ENCODE results near the gene RNF138.

DNA sequence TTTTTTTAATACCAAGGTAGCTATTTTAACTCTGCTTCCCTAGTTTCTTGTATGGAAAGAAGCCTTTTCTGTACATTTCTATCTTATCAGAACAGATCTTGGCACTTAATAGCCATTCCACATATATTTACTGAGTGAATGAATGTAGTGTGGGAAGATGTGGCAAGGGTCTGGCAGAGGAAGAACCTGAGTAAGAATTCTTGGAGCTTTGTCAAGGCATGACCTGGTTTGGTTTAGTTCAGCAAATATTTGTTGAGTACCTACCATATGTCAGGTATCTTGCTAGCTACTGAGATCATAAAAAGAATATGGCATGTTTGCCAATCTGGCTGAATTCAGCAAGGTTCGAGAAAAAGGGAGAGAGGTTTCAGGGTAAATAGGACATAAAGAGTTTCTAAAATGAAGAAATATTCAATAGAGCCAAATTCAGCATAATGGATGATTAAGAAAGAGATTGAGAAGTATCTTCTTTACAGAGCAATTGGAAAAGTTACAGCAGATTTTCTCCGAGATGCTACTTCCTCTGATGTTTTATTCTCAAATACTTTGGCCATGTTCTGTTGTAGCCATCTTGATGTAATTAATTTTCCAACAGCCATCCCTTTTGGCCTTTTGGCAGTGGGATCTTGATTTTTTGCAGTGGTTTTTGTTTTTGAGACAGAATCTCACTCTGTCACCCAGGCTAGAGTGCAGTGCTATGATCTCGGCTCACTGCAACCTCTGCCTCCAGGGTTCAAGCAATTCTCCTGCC lies 76.5 kb downstream of the RNF138 start:
- TF ChIP-seq, protein P1, sequence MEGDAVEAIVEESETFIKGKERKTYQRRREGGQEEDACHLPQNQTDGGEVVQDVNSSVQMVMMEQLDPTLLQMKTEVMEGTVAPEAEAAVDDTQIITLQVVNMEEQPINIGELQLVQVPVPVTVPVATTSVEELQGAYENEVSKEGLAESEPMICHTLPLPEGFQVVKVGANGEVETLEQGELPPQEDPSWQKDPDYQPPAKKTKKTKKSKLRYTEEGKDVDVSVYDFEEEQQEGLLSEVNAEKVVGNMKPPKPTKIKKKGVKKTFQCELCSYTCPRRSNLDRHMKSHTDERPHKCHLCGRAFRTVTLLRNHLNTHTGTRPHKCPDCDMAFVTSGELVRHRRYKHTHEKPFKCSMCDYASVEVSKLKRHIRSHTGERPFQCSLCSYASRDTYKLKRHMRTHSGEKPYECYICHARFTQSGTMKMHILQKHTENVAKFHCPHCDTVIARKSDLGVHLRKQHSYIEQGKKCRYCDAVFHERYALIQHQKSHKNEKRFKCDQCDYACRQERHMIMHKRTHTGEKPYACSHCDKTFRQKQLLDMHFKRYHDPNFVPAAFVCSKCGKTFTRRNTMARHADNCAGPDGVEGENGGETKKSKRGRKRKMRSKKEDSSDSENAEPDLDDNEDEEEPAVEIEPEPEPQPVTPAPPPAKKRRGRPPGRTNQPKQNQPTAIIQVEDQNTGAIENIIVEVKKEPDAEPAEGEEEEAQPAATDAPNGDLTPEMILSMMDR (IDR thresholded peaks at IDR 0.05; ENCODE audit: low read depth, low read length, missing input control) = no peak
- TF ChIP-seq, protein P2, sequence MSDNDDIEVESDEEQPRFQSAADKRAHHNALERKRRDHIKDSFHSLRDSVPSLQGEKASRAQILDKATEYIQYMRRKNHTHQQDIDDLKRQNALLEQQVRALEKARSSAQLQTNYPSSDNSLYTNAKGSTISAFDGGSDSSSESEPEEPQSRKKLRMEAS (IDR thresholded peaks at IDR 0.05) = no peak
- no peak for TF ChIP-seq JUND (IDR thresholded peaks at IDR 0.05)
- TF ChIP-seq YY1 (IDR thresholded peaks at IDR 0.05) = no peak
- TF ChIP-seq, protein P3, sequence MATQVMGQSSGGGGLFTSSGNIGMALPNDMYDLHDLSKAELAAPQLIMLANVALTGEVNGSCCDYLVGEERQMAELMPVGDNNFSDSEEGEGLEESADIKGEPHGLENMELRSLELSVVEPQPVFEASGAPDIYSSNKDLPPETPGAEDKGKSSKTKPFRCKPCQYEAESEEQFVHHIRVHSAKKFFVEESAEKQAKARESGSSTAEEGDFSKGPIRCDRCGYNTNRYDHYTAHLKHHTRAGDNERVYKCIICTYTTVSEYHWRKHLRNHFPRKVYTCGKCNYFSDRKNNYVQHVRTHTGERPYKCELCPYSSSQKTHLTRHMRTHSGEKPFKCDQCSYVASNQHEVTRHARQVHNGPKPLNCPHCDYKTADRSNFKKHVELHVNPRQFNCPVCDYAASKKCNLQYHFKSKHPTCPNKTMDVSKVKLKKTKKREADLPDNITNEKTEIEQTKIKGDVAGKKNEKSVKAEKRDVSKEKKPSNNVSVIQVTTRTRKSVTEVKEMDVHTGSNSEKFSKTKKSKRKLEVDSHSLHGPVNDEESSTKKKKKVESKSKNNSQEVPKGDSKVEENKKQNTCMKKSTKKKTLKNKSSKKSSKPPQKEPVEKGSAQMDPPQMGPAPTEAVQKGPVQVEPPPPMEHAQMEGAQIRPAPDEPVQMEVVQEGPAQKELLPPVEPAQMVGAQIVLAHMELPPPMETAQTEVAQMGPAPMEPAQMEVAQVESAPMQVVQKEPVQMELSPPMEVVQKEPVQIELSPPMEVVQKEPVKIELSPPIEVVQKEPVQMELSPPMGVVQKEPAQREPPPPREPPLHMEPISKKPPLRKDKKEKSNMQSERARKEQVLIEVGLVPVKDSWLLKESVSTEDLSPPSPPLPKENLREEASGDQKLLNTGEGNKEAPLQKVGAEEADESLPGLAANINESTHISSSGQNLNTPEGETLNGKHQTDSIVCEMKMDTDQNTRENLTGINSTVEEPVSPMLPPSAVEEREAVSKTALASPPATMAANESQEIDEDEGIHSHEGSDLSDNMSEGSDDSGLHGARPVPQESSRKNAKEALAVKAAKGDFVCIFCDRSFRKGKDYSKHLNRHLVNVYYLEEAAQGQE (IDR thresholded peaks at IDR 0.05) = no peak
- TF ChIP-seq GABPA (IDR thresholded peaks at IDR 0.05 in 1 of 2, conservative IDR thresholded peaks at IDR 0.05 in 1 of 2) = no peak
- TF ChIP-seq, protein P4, sequence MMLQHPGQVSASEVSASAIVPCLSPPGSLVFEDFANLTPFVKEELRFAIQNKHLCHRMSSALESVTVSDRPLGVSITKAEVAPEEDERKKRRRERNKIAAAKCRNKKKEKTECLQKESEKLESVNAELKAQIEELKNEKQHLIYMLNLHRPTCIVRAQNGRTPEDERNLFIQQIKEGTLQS (IDR thresholded peaks at IDR 0.05) = no peak
- TF ChIP-seq TAF1 (conservative IDR thresholded peaks at IDR 0.05) = no peak
